GM18951 (cell line): ENCODE results near the gene WDFY1.
"Not testable (repeated sequence)": the region's sequence is repeated elsewhere in the genome, so short reads cannot be mapped to it uniquely, and the experiment has no call there.

ENCODE experiments used
- POLR2A ChIP-seq: IDR thresholded peaks from 4 replicates; pipeline ENCODE4 v1.6.1; 2011; ENCODE audit warnings: mild to moderate bottlenecking; ENCODE audit not compliant: insufficient read length, insufficient read depth; ENCODE audit errors: extremely low read depth
- in situ Hi-C: fragments of 300-500 bp; cut with MboI; formaldehyde crosslinking; loops from one replicate; pipeline ENCODE4 v1.12.0; 2022; ENCODE audit warnings: low sequenced_read_pairs, mixed read lengths, inconsistent platforms; ENCODE audit not compliant: unreplicated experiment

The WDFY1 gene

DNA sequence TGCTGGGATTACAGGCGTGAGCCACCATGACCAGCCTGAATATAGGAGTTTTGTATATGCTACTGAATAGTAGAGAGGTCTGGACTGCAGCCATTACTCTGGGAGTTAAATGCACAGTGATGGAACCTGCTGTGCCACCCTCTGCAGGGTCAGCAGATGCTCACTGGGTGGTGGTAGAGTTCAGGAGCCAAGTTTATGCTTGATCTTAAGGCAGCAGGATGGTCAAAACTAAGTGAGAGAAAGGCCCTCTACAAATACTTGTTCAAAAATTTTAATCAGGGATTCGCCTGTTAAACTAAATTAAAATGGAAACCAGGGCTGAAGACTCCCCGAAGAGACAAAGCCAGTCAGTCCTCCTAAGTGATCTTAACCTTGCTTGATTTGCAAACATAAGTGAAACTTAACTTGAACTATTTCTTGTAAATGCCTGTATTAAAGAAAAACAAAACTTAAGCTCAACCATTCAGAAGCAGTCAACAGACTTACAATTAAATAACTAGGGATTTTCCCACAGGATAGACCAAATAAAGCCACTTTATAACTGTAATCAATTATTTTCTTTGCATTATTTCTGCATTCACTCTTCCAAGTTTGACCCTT is 4.2 kb upstream of the WDFY1 start:
- in situ Hi-C loops, result no loop called here
- TF ChIP-seq POLR2A, result no peak

DNA sequence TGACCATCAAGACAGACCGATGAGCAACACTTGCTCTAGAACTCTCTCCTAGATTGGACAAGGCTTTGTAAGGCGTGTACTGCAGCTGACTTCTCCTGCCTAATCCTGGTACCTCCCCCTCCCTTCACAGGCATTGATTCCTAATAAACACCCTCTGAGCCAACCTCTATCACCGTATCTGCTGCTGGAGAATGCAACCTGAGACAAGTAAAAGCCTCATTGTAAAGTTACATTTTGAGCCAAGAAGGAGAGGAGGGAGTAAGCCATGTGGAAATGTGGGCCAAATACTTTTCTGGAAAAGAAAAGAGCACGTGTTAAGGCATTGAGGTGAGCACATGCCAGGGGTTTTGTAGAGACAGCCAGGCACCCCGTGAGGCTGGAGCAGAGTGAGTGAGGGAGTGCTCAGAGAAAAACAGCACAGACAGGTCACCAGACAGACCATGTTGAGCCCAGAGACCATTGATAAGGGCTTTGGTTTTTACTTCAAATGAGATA is 2.6 kb upstream of the WDFY1 start:
- in situ Hi-C loops, result no loop called here
- no peak for TF ChIP-seq POLR2A

DNA sequence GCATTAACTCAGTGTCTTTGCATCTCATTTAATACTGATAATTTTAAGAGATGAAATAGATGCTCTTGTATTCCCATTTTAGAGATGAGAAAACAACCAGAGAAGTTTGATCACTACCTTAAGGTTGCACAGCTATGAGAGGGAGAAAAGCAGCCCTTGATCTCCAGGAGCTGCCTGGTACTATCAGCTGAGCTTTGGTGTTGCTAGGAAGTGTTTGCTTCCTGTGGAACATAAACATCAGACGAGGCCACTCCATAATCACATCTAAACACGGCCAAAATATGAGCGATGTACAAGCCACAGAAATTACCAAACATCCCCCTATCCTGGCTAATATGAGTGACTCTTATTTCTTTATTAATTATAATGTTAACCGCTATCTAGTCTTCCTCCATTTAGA is 620 bp upstream of the WDFY1 start:
- no peak for TF ChIP-seq POLR2A

DNA sequence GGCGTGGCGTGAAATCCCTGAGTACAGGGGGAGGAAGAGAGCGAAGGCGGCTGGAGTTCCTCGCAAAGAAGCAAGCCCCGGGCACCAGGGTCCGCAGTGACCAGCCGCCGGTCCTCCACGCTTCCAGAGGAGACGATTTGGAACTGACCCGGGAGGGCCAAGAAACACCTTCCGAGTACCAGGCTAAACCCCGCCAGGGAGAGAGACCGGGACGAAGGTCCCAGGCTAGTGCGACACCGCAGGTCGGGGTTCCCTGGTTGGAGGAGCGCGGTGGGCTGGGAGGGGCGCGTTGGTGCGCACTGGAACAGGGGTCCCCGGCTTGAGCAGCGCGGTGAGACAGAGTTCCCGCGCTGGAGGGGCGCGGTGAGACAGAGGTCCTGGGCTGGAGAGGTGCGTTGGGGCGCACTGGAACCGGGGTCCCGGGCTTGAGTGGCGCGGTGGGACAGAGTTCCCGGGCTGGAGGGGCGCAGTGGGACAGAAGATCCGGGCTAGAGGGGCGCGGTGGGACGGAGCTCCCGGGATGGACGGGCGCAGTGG is 901 bp downstream of the WDFY1 start:
- no peak for TF ChIP-seq POLR2A
- in situ Hi-C loops, result no loop called here

More for the DNA sequence above, 620 bp upstream of the WDFY1 start:
- in situ Hi-C loops, result no loop called here

DNA sequence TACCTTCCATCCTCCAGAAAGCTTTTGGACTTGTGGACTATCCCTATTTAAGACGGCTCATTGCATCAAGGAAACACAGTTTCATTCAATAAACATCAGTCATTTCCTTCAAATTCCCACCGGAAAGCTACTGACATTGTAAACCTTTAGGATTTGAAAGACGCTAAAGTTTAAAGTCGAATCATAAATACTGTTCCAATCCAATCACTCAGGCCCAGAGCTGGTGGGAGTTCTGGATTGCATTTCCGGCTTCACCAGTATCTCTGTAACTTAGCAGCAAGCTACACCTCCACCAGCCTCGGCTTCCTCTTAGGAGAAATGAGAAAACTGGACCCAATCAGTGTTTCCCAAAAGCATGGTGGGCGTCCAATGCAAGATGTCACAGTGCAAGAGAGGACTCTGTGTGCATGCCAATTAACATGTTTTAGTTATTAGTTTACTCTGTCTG is 1.6 kb downstream of the WDFY1 start:
- in situ Hi-C loops, result no loop called here
- TF ChIP-seq POLR2A, result no peak

DNA sequence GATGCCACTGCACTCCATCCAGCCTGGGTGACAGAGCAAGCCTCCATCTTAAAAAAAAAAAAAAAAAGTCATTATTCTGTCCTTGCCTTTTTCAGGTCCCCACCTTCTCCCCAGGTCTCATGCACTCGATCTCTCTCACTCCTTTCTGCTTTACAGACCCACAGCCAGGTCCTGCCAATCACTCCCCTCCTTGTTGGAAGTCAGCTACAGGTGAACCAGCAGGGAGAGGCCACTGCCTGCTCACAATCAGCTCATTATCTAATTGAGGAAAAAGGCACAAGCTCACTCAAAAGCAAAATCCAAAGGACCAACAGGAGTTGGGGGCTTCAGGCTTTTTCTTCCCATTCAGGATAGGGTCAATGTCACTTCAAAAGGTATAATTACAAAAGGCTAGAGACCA is 2.0 kb downstream of the WDFY1 start:
- in situ Hi-C loops, result no loop called here

DNA sequence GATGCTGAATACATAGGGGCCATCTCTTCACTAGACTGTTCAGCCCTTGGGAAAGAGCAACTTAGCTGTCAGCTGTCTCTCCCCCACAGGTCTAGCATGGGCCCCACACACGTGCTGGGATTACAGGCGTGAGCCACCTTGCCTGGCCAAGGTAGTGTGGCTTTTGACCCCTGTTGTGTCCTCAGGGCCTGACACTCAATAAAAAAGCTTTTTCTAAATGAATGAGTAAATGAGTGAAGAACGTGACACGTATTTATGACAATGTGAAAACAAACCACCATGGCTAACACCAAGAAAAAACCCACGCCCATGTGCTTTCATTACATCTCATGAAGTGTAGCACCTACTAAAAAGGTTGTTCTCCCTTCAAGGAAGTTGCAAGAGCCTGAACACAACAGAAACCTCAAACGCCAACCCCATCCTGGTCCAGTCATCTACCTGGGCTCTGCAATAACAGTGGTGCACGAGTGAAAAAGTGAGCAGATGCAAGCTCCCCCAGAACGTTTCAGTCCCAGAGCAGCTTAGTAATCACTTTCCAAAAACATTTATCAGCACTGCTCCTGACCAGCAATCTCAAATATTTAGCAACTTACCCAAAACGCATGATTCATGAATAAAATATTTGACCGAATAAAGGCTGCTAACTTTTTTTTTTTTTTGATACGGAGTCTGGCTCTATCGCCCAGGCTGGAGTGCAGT is 3.4 kb downstream of the WDFY1 start:
- in situ Hi-C loops, result no loop called here
- TF ChIP-seq POLR2A, result no peak

More for the DNA sequence above, 2.0 kb downstream of the WDFY1 start:
- TF ChIP-seq POLR2A, result no peak

DNA sequence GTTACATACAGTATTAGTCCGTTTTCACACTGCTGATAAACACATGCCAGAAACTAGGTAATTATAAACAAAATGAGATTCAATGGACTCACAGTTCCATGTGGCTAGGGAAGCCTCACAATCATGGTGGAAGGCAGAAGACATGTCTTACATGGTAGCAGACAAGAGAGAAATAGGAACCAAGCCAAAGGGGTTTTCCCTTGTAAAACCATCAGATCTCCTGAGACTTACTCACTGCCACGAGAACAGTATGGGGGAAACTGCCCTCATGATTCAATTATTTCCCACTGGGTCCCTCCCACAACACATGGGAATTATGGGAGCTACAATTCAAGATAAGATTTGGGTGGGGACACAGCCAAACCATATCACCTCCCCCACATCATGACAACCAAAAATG is 5.7 kb downstream of the WDFY1 start:
- in situ Hi-C loops, result not testable (repeated sequence)

DNA sequence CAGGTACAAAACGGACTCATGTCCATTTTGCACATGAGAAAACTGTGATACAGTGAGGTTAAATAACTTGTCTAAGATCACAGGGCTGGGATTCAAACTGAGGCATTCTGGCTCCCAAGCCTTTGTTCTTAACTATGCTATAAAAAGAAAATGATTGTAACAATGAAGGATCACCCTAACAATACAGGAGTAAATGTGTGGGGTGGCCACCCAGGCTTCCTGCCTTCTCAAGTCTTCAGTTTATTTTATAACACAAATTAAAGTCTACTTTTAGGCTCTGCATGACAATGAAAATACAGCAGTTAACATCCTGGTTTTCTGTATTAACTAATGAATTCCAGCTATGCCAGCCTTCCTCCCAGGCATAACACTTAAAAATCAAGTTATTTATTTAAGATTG is 7.6 kb downstream of the WDFY1 start:
- in situ Hi-C loops, result no loop called here
- no peak for TF ChIP-seq POLR2A

DNA sequence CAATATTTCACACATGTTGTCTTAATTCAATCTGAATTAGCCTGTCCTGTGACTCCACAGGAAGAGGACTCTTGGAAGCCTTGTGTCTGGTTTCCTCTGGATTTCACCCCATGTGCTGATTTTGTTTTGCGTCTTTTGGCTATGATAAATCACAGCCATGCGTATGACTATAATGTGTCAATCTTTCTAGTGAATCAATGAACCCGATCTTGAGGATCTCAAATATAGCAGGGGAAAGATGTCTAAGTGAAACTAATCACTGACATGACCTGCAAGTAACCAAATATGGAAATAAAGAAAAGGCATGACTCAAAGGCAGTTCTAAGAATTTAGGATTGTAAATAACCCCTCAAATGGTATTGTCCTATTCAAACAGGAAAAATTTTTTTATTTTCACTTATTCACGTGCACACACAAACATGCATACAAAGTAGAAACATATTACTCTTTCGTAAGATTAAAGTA is 8.2 kb downstream of the WDFY1 start:
- in situ Hi-C loops, result no loop called here
- no peak for TF ChIP-seq POLR2A

DNA sequence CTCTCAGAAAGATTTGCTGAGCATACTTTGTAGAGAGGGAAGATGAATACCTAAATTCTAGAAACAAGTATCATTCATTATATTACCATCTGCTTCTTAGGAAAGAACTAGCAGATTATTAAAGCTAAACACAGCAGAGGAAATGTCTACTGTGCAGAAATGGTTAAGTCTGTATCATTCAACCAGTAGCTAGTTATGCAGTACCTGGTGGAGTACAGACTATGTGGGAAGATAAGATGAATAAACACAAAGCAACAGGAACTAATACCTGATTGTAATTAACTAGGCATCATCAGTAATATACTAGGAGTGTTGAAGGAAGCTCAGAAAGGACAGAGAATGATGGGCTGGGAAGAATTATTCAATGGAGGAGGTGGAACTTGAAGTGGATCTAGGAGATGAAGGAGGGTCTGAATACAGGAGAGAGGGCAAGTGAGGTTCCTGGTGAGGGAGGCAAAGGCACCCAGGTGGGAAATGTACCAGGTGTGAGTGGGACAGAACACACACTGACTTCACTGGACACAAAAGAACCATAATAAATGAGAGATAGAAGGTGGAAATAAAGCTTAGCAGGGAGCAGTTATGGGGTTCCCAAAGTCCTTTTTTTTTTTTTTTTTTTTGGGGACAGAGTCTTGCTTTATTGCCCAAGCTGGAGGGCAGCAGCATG is 9.5 kb downstream of the WDFY1 start:
- no peak for TF ChIP-seq POLR2A
- in situ Hi-C loops, result no loop called here

DNA sequence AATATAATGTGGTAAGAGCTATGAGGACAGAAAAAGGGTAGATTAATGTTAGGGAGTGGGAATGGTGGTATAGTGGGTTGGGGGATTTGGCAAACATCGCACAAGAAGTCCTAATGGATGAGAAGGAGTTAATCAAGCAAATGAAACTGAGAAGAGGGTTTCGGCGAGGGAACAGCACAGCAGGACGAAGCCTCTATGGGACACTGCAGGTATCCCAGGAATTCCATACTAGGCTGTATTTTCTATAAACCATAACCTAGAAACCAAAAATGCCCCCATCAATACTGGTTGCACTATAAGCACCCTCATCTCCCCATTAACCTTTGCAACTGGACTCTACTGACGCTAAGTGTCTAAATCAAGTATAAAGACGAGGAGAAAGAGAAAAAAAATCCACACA is 10.3 kb downstream of the WDFY1 start:
- in situ Hi-C loops, result no loop called here
- TF ChIP-seq POLR2A, result no peak
